Mesothelial cell of epicardium (in vitro differentiated cells): ENCODE results near the gene BMPER. TPM values are rescaled to one million over a fixed set of nuclear protein-coding genes. Genes with fewer than 3 reads are reported as not detected.

Source experiments
- DNase-seq, 2 experiments: peaks; one replicate each; pipeline ENCODE4 v3.0.0; 2021; ENCODE audit warnings: low spot score in 2 of 2; ENCODE audit not compliant: unreplicated experiment in 2 of 2
- H3K27ac Mint-ChIP-seq: 2 replicates; pipeline ENCODE4 v1.8.0; 2021; ENCODE audit warnings: mixed read lengths
- H3K27me3 Mint-ChIP-seq: 2 replicates; pipeline ENCODE4 v1.8.0; 2021; ENCODE audit warnings: low read depth, mixed read lengths
- H3K36me3 Mint-ChIP-seq: 2 replicates; pipeline ENCODE4 v1.8.0; 2021; ENCODE audit warnings: mixed read lengths
- H3K4me1 Mint-ChIP-seq: 2 replicates; pipeline ENCODE4 v1.8.0; 2021; ENCODE audit warnings: mixed read lengths
- H3K4me3 Mint-ChIP-seq: 2 replicates; pipeline ENCODE4 v1.8.0; 2021; ENCODE audit warnings: mild to moderate bottlenecking, moderate library complexity, mixed read lengths
- H3K9me3 Mint-ChIP-seq: 2 replicates; pipeline ENCODE4 v1.8.0; 2021; ENCODE audit warnings: mixed read lengths
- CTCF ChIP-seq: fragments of 200-600 bp; sonication (generic); IDR thresholded peaks from one replicate; pipeline ENCODE4 v1.5.0; 2021; ENCODE audit warnings: antibody characterized with exemption; ENCODE audit not compliant: unreplicated experiment
- total RNA-seq: library from RNA; stranded (reverse); gene quantifications from 3 replicates; pipeline ENCODE4 v1.2.1, GENCODE V29; 2021

BMPER gene
- total RNA-seq, 1 donor from 2014 or later = 1.7 TPM

- Mint-ChIP-seq H3K27ac (no peak overlapping the region), H3K27me3 (no peaks in the 10 kb centered on the region), H3K4me3 (no peak overlapping the region), H3K4me1 (peaks cover 18% of the 10 kb centered on the region), H3K36me3 (no peaks in the 10 kb centered on the region), H3K9me3 (no peaks in the 10 kb centered on the region)
- no peak for DNase-seq
- no peak for TF ChIP-seq CTCF
Measured at GRCh38 chr7:34133356-34133982, 228.1 kb downstream of the BMPER start.

- no peaks in the 10 kb centered on the region for H3K36me3 Mint-ChIP-seq
- H3K27me3 Mint-ChIP-seq = no peaks in the 10 kb centered on the region
- no peak overlapping the region for H3K4me3 Mint-ChIP-seq
- H3K4me1 Mint-ChIP-seq = peaks cover 18% of the 10 kb centered on the region
- H3K9me3 Mint-ChIP-seq = no peaks in the 10 kb centered on the region
- DNase-seq = peak; percentile 51 to 80
- TF ChIP-seq CTCF = peak; percentile 72
- H3K27ac Mint-ChIP-seq = no peak overlapping the region
Measured at GRCh38 chr7:34133983-34134782, 228.8 kb downstream of the BMPER start.

GRCh38 chr7:34135924-34136323, 230.6 kb downstream of the BMPER start:
- no peak overlapping the region for H3K4me3 Mint-ChIP-seq
- no peaks in the 10 kb centered on the region for H3K36me3 Mint-ChIP-seq
- peaks cover 12% of the 10 kb centered on the region for H3K4me1 Mint-ChIP-seq
- no peaks in the 10 kb centered on the region for H3K9me3 Mint-ChIP-seq
- no peak overlapping the region for H3K27ac Mint-ChIP-seq
- no peaks in the 10 kb centered on the region for H3K27me3 Mint-ChIP-seq
- no peak for TF ChIP-seq CTCF
- DNase-seq = no peak

GRCh38 chr7:34136698-34137097, 231.4 kb downstream of the BMPER start:
- no peak overlapping the region for H3K27ac Mint-ChIP-seq
- no peak for DNase-seq
- H3K4me3 Mint-ChIP-seq = no peak overlapping the region
- H3K36me3 Mint-ChIP-seq = no peaks in the 10 kb centered on the region
- H3K27me3 Mint-ChIP-seq = no peaks in the 10 kb centered on the region
- H3K4me1 Mint-ChIP-seq = peaks cover 6% of the 10 kb centered on the region
- no peak for TF ChIP-seq CTCF
- no peaks in the 10 kb centered on the region for H3K9me3 Mint-ChIP-seq

- H3K4me3 Mint-ChIP-seq = no peak overlapping the region
- H3K27me3 Mint-ChIP-seq = no peaks in the 10 kb centered on the region
- DNase-seq = no peak
- no peaks in the 10 kb centered on the region for H3K36me3 Mint-ChIP-seq
- no peaks in the 10 kb centered on the region for H3K9me3 Mint-ChIP-seq
- H3K4me1 Mint-ChIP-seq = peaks cover 5% of the 10 kb centered on the region
- no peak for TF ChIP-seq CTCF
- no peak overlapping the region for H3K27ac Mint-ChIP-seq
Measured at GRCh38 chr7:34137176-34137575, 231.8 kb downstream of the BMPER start.
